Measurements from ENCODE around the gene CLIC4. TPM values are rescaled to one million over a fixed set of nuclear protein-coding genes. Genes with fewer than 3 reads are reported as not detected.

CLIC4 gene
- total and polyA plus RNA-seq, 9 of the 15 experiments (the other 6 are each of a cell fraction or from before 2014, with no cell fraction given), result 16.0 to 67.5 (median 38.4) TPM

DNA sequence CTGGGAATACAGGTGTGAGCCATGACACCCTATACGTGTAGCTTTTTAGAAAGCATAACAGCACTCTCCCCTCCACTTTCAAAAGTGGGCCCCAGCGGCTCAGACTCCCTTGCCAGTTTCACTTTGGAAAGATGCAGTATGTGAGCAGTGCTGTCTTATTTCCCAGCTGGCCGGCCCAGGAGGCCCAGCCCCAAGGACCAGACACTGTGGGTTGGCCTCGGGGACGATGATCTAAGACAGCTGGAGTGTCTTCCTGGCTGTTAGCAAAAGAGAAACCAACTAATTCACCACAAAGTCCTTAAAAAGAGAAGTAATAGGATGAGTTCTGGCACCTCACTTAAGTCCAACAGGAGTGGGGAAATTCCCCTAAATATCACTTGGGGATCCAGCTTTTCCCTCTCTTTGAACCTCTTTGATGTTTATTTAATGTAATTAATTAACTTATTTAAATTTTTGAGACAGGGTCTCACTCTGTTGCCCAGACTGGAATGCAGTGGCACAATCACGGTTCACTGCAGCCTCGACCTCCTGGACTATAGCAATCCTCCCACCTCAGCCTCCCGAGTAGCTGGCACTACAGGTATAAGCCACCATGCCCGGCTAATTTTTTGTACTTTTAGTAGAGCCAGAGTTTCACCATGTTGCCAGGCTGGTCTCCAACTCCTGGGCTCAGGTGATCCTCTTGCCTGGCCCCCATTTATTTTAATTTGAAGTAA is 17.6 kb upstream of the CLIC4 start (continued):
- TF ChIP-seq, protein P1, sequence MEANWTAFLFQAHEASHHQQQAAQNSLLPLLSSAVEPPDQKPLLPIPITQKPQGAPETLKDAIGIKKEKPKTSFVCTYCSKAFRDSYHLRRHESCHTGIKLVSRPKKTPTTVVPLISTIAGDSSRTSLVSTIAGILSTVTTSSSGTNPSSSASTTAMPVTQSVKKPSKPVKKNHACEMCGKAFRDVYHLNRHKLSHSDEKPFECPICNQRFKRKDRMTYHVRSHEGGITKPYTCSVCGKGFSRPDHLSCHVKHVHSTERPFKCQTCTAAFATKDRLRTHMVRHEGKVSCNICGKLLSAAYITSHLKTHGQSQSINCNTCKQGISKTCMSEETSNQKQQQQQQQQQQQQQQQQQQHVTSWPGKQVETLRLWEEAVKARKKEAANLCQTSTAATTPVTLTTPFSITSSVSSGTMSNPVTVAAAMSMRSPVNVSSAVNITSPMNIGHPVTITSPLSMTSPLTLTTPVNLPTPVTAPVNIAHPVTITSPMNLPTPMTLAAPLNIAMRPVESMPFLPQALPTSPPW (CRISPR knock-in tag; IDR thresholded peaks at IDR 0.05), result peak; percentile 25; the same call in 1 of the 2 replicates
- TF ChIP-seq CEBPG (CRISPR knock-in tag; IDR thresholded peaks at IDR 0.05) (no peak), CEBPG (tag; conservative IDR thresholded peaks at IDR 0.05 in 1 of 2, IDR thresholded peaks at IDR 0.05 in 1 of 2) (peak; percentile 49 to 56; a peak in 2 of 4 replicates), ID3 (CRISPR knock-in tag; IDR thresholded peaks at IDR 0.05) (no peak), ID3 (tag; IDR thresholded peaks at IDR 0.05) (no peak), ATF7 (IDR thresholded peaks at IDR 0.05) (peak; percentile 57; the same call in 1 of the 2 replicates), TAF15 (IDR thresholded peaks at IDR 0.05; ENCODE audit: low read depth, low read length) (no peak), ETS2 (tag; IDR thresholded peaks at IDR 0.05; ENCODE audit: borderline replicate concordance, poor library complexity, severe bottlenecking) (no peak), USF1 (CRISPR knock-in tag; IDR thresholded peaks at IDR 0.05) (no peak), RFX7 (CRISPR knock-in tag; IDR thresholded peaks at IDR 0.05) (no peak), JUND (IDR thresholded peaks at IDR 0.05; ENCODE audit: borderline replicate concordance, low read depth, low read length) (0 out of 2 replicates have a peak, but pooled peaks have one; percentile 22), JUND (tag; IDR thresholded peaks at IDR 0.05; ENCODE audit: borderline replicate concordance, low read depth, low read length) (peak; percentile 54; the same call in 1 of the 3 replicates), CEBPB (tag; IDR thresholded peaks at IDR 0.05) (peak; percentile 36; the same call in 1 of the 2 replicates), IRF1 (CRISPR knock-in tag; IDR thresholded peaks at IDR 0.05; ENCODE audit: borderline replicate concordance) (no peak), TCF7 (IDR thresholded peaks at IDR 0.05; ENCODE audit: borderline replicate concordance) (no peak), HSF4 (CRISPR knock-in tag; IDR thresholded peaks at IDR 0.05; ENCODE audit: borderline replicate concordance) (no peak), ZSCAN32 (CRISPR knock-in tag; IDR thresholded peaks at IDR 0.05) (no peak), ZBTB1 (CRISPR knock-in tag; IDR thresholded peaks at IDR 0.05; ENCODE audit: borderline replicate concordance, low read depth) (no peak), ZNF282 (CRISPR knock-in tag; IDR thresholded peaks at IDR 0.05) (no peak), SNIP1 (IDR thresholded peaks at IDR 0.05; ENCODE audit: low read depth) (no peak)
- TF ChIP-seq, protein P2, sequence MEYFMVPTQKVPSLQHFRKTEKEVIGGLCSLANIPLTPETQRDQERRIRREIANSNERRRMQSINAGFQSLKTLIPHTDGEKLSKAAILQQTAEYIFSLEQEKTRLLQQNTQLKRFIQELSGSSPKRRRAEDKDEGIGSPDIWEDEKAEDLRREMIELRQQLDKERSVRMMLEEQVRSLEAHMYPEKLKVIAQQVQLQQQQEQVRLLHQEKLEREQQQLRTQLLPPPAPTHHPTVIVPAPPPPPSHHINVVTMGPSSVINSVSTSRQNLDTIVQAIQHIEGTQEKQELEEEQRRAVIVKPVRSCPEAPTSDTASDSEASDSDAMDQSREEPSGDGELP (CRISPR knock-in tag; IDR thresholded peaks at IDR 0.05; ENCODE audit: borderline replicate concordance), result peak; percentile 76; the same call in 1 of the 2 replicates

All from K562 (cell line).